Hepatocyte (in vitro differentiated cells): Measurements from ENCODE around the gene RPS21.

Experiments used
- EZH2 ChIP-seq: fragments of 200-600 bp; sonication (generic); IDR thresholded peaks from 2 replicates; pipeline ENCODE4 v1.6.1; 2016; ENCODE audit warnings: antibody characterized with exemption, mild to moderate bottlenecking, borderline replicate concordance
- TF ChIP-seq, protein P1 (sequence below): fragments of 200-600 bp; sonication (generic); IDR thresholded peaks from 2 replicates; pipeline ENCODE4 v1.5.1; 2016; ENCODE audit warnings: antibody characterized with exemption, mild to moderate bottlenecking; ENCODE audit not compliant: poor library complexity

DNA sequence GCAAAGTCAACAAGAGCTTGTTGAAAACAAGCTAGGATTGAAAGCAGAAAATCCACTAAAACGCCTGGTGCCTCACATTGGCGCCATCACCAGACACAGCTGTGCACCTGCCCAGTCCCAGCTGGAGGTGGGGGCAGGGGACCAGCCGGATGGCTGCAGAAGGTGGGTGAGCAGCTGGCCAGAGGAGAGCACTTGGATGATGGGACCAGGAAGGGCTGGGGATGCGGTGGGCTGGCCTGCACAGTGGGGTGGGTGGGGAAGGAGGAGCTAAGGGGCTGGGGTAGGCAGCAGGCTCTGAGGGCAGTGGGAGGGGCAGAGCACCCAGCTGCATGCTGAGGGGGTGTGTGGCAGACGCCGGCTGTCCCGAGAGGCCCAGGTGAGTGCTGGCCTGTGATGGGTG, 13.1 kb downstream of the RPS21 start:
- TF ChIP-seq, protein P1, sequence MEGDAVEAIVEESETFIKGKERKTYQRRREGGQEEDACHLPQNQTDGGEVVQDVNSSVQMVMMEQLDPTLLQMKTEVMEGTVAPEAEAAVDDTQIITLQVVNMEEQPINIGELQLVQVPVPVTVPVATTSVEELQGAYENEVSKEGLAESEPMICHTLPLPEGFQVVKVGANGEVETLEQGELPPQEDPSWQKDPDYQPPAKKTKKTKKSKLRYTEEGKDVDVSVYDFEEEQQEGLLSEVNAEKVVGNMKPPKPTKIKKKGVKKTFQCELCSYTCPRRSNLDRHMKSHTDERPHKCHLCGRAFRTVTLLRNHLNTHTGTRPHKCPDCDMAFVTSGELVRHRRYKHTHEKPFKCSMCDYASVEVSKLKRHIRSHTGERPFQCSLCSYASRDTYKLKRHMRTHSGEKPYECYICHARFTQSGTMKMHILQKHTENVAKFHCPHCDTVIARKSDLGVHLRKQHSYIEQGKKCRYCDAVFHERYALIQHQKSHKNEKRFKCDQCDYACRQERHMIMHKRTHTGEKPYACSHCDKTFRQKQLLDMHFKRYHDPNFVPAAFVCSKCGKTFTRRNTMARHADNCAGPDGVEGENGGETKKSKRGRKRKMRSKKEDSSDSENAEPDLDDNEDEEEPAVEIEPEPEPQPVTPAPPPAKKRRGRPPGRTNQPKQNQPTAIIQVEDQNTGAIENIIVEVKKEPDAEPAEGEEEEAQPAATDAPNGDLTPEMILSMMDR: no peak
- no peak for TF ChIP-seq EZH2
